Inflammatory macrophage (primary cell): ENCODE results near the gene CDH12.

Experiments
- DNase-seq, 2 donors: peaks; one replicate each; pipeline ENCODE4 v3.0.0-alpha.2; 2020 to 2022

The CDH12 gene

DNA sequence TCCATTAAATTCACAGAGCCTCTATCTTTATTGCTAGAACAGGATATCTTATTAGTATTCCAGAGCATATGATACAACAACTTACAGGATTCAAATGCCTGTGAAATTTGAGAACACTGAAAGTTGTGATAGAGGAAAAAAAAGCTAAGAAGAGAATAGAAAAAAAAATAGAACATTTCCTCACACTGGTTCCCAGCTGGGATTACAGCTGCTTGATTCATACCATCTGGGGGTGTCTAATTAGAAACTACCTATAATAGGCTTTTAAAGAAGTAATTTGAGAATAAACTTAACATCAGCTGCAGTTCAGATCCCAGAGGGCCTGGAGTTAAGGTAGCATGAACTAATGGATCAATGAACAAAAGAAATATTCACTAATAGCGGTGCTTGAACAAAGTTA is 922.0 kb downstream of the CDH12 start:
- no peak for DNase-seq

GRCh38 chr5:21919414-21920022 is 933.6 kb downstream of the CDH12 start:
- peak; percentile 20 to 23 for DNase-seq

GRCh38 chr5:21918451-21918850 is 934.7 kb downstream of the CDH12 start:
- DNase-seq, result no peak

- DNase-seq, result no peak
These were observed 942.4 kb downstream of the CDH12 start for GRCh38 chr5:21910731-21911130.

GRCh38 chr5:21895766-21896350 is 957.3 kb downstream of the CDH12 start:
- DNase-seq, result no peak

GRCh38 chr5:21893161-21893560 is 960.0 kb downstream of the CDH12 start:
- no peak for DNase-seq

GRCh38 chr5:21889581-21889980 is 963.6 kb downstream of the CDH12 start:
- DNase-seq, result no peak

DNA sequence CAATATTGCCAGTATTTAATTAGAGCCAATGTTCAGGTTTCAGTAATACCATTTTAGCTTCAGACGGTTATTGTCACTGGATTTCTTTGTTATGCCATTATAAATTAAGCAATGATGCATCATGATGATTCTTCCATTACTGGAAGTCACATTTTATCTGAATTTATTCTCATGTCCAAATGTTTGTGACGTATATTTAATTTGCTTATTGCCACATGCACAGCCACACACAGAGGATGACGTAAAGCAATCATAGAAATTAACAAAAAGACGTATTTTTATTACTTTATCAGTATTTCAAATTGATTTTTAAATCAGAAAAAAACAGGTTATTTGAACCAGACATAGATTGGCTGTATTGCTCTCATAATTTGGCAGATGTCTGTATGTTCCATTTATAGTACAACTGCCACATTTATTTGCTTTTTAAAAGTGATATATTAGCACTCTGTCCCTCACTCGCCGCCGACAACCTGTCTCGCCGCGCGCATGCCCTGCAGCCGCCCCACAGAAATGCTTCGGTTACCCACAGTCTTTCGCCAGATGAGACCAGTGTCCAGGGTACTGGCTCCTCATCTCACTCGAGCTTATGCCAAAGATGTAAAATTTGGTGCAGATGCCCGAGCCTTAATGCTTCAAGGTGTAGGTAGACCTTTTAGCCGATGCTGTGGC is 970.9 kb downstream of the CDH12 start:
- no peak for DNase-seq

- no peak for DNase-seq
These were observed 973.0 kb downstream of the CDH12 start for GRCh38 chr5:21880164-21880563.

DNA sequence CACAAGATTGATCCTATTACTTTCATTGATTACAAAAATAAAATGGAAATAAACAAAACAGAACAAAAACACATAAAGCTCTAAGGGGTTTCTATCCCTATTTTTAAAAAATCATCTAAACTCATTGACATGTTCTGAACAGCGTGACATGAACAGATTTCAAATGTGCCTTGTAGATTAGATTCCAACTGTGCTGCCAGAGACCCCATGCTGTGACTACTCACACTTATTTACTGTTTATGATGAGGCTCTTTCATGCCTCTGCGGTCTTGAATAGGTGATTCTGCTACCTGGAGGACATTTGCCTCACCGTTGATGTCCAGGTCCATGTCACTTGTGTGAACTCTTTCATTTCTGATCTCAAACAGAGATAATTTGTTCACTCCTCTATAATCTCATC is 990.2 kb downstream of the CDH12 start:
- no peak for DNase-seq

- DNase-seq, result no peak
These were observed 994.7 kb downstream of the CDH12 start for GRCh38 chr5:21858441-21858840.

DNA sequence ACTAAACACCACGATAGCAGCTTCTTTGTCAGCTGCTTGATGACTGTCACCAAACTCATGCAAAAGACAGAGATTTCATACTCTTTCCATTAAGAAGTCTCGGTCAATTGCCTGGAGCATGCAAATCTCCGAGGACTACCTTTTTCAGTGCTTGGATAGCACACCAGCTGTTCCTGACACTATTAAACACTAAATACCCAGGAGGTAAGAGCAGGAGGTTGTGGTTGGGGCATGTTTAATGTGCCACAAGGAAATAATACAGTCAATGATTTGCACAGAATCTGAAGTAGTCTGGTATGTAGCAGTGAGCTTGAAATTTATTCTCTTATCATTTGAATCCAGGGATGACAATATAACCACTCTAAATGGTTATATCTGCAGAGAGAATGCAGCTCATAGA is 996.2 kb downstream of the CDH12 start:
- DNase-seq, result no peak

DNA sequence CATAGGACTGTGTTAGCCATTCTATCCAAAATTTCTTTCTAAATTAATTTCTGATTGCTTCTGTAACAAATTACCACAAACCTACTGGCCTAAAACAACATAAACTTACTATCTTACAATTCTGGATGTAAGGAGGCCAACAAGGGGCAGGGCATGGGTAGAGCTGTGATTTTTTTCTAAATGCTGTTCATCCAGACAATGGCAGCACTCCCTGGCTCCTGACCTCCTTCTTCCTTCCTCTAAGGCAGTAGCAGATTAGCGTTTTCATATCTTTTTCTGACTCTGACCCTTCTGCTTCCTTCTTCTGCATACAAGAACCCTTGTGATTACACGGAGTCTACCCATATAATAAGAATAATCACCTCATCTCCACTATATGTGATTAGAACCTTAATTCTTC is 1005.8 kb downstream of the CDH12 start:
- DNase-seq, result no peak

GRCh38 chr5:21844960-21845359 is 1008.2 kb downstream of the CDH12 start:
- no peak for DNase-seq

- DNase-seq, result no peak
These were observed 1018.3 kb downstream of the CDH12 start for GRCh38 chr5:21834863-21835262.

DNA sequence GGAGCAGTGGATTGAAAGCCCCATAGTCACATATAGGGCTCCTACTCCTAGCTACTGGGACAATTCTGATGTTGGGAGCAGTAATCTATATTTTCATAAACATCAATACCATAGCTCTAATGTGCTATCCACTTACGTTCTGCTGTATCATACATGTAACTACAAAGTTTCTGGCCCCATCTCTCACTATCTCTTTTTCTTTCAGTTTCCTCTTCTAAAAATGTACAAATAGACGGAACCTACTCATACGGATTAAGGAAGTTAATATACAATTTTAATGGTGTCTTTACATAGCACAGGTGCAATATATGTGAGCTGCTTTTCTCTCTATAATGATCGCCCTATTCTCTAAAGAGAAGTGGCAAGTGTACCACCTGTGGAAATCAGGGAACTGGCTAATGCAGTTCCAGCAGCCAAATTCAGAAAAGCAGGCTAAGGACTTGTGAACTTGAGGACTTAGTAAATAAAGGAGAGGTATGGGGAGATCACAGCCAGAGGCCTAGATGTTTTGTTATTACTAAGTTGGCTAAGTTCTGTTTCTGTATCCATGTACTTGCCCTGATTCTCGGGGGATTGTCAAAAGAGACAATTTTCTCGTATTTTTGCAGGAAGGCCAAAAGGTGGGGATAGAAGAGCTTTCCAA is 1021.9 kb downstream of the CDH12 start:
- DNase-seq, result no peak

GRCh38 chr5:21826884-21827283 is 1026.3 kb downstream of the CDH12 start:
- no peak for DNase-seq

DNA sequence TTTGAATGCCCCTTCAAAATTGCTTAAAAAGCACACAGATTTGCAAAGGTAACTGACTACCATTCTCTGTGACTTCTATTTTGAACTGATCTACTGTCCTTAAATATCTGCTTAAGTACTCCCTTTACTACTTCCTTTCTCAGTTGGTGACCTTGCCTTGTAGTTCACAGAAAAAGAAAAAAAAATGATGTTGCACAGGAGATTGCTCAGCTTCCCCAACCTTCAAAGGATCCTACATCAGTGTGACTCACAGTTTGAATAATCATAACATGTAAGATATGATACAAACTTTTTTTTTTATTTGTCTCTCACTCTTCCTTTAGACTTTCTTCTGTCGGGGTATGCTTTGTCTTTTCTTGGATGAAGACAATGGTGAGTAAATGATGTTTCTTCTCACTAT is 1029.6 kb downstream of the CDH12 start:
- no peak for DNase-seq

- DNase-seq, result no peak
These were observed 1030.0 kb downstream of the CDH12 start for GRCh38 chr5:21823076-21823574.

DNA sequence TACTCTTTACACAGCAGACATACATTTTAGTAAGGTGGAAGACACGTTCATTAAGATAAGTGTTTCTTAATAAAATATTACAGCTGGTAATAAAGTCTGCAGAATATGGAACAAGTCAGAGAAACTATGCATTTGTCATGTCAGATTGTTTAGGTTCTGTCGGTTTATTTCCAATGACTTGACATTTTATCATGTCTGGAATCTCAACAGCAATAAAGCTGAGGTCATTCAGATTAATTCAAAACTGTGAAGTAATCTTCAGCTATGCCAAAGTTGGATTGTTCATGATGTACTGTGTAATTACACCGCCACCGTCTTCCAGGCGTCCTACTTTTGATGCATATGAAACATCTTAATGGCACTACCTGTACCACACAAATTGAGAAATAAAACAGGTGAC is 1032.6 kb downstream of the CDH12 start:
- DNase-seq, result no peak

DNA sequence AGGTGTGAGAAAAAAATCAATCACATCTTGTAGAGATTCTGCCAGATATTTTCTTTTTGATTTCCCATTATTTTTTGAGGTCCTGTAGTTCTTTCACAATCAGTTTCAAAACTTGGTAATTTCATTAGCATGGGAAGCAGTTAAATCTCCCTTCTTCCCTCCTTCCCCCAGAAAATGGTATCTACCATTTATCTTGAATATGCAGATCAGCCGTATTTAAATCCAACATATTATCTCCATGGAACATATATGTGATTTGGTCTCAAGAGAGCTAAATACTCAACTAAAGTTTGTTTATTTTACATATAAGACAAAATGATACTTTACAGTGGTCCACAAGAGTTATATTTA is 1034.8 kb downstream of the CDH12 start:
- no peak for DNase-seq

- DNase-seq, result peak in 1 of 2 donors; percentile 30
These were observed 1035.3 kb downstream of the CDH12 start for GRCh38 chr5:21817668-21818369.

DNA sequence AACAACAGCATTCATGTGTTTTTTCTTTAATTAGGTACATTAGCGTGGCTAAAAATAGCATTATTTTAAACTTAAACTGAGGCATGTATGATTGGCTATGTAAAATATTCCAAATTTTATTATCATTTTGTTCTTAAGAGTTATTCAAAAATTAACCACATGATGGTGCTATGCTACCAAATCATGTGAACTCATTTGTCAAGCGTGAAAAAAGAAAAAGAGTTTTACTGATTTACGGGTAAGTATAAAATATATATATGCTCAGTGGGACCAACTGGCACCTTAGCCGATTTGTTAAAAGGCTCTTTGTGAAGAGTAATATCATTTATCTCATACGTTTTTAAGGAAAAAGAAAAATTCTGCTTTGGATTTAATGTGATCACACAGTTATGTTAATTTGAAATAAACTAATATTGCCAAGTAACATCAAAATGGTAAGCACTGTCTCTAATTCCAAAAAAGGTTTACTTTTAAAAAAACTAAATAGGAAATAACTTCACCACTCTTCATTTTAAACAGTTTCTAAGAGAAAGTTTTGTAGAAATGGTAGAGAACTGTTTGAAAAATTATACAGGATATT is 1042.3 kb downstream of the CDH12 start:
- peak in 1 of 2 donors; percentile 50 for DNase-seq
